SH-SY5Y (cell line): ENCODE data around the gene EEIG1.

ENCODE experiments used
- GATA2 ChIP-seq: IDR thresholded peaks from 2 replicates; pipeline ENCODE4 v1.6.1; 2011; ENCODE audit warnings: mild to moderate bottlenecking, low read depth, low read length
- GATA3 ChIP-seq: IDR thresholded peaks from 2 replicates; pipeline ENCODE4 v1.6.1; 2011; ENCODE audit warnings: low read depth, mild to moderate bottlenecking, low read length, moderate library complexity

- TF ChIP-seq GATA2: no peak
- no peak for TF ChIP-seq GATA3
Measured at GRCh38 chr9:127953154-127953553, 27.6 kb downstream of the EEIG1 start.
